IMR-90 (cell line): Measurements from ENCODE around the gene NPAS3. TPM values are rescaled to one million over a fixed set of nuclear protein-coding genes. Genes with fewer than 3 reads are reported as not detected.

ENCODE experiments used
- ATAC-seq: fragments of 200-7000 bp; cut with Tn5 transposase; 2 replicates; pipeline ENCODE4 v1.9.1; 2020; ENCODE audit warnings: low read depth, mild to moderate bottlenecking, moderate library complexity
- BruUV-seq: library from RNA; stranded (reverse); fragments of 400-500 nt; replicated peaks from 2 replicates; lab custom pipeline; 2021; lab: Mats Ljungman, UMichigan
- CTCF ChIA-PET: fragments of 300-600 bp; formaldehyde crosslinking; extraction: SDS; loops from one replicate; lab custom pipeline; 2021; ENCODE audit warnings: antibody characterized with exemption; lab: Yijun Ruan, JAX
- POLR2A ChIA-PET: fragments of 300-600 bp; sonication (Branson Sonifier 250); formaldehyde crosslinking; loops from one replicate; lab custom pipeline; 2022; ENCODE audit warnings: antibody characterized with exemption; ENCODE audit not compliant: unreplicated experiment; lab: Charles Lee
- DNase-seq: peaks from one replicate; pipeline ENCODE4 v3.0.0; 2013
- H2AFZ ChIP-seq: replicated peaks from 2 replicates; pipeline ENCODE3; 2013; ENCODE audit warnings: low read length, mild to moderate bottlenecking; ENCODE audit not compliant: poor library complexity
- H2AK5ac ChIP-seq: 2 replicates; pipeline ENCODE4 v1.6.1; 2013; ENCODE audit warnings: low read depth, low read length, inconsistent platforms
- H2AK9ac ChIP-seq: replicated peaks from 2 replicates; pipeline ENCODE3; 2013; ENCODE audit warnings: mild to moderate bottlenecking, low read depth, low read length, moderate library complexity; ENCODE audit not compliant: poor library complexity
- H2BK120ac ChIP-seq: 2 replicates; pipeline ENCODE4 v1.6.1; 2013; ENCODE audit warnings: low read depth, low read length, inconsistent platforms
- H2BK15ac ChIP-seq: 3 replicates; pipeline ENCODE4 v1.6.1; 2013; ENCODE audit warnings: low read depth, low read length, inconsistent platforms
- H2BK20ac ChIP-seq: 2 replicates; pipeline ENCODE4 v1.6.1; 2013; ENCODE audit warnings: low read depth, mild to moderate bottlenecking, inconsistent platforms, low read length, moderate library complexity
- H2BK5ac ChIP-seq: 2 replicates; pipeline ENCODE4 v1.6.1; 2013; ENCODE audit warnings: mild to moderate bottlenecking, low read depth, low read length, inconsistent platforms; ENCODE audit not compliant: poor library complexity, severe bottlenecking
- H3K14ac ChIP-seq: replicated peaks from 2 replicates; pipeline ENCODE4 v1.6.1; 2013; ENCODE audit warnings: low read depth, low read length, inconsistent platforms
- H3K18ac ChIP-seq: 2 replicates; pipeline ENCODE4 v1.6.1; 2013; ENCODE audit warnings: low read depth, low read length, control low read depth
- H3K23ac ChIP-seq: 2 replicates; pipeline ENCODE4 v1.6.1; 2013; ENCODE audit warnings: low read depth, low read length, inconsistent platforms
- H3K27ac ChIP-seq: 2 replicates; pipeline ENCODE4 v1.5.1; 2013; ENCODE audit warnings: mild to moderate bottlenecking, control low read depth, low read length; ENCODE audit not compliant: insufficient read depth
- H3K27me3 ChIP-seq: 2 replicates; pipeline ENCODE4 v1.6.1; 2013; ENCODE audit warnings: low read length; ENCODE audit not compliant: control insufficient read depth, insufficient read depth
- H3K36me3 ChIP-seq: 2 replicates; pipeline ENCODE4 v1.6.1; 2013; ENCODE audit warnings: low read length, mixed read lengths; ENCODE audit not compliant: control insufficient read depth, insufficient read depth
- H3K4ac ChIP-seq: 2 replicates; pipeline ENCODE4 v1.6.1; 2013; ENCODE audit warnings: low read depth, low read length, inconsistent platforms
- H3K4me1 ChIP-seq: 2 replicates; pipeline ENCODE4 v1.6.1; 2013; ENCODE audit warnings: low read length, mixed read lengths; ENCODE audit not compliant: control insufficient read depth, insufficient read depth
- H3K4me2 ChIP-seq: 2 replicates; pipeline ENCODE4 v1.6.1; 2013; ENCODE audit warnings: low read depth, mild to moderate bottlenecking, control low read depth, low read length, moderate library complexity
- H3K4me3 ChIP-seq: 2 replicates; pipeline ENCODE4 v1.5.1; 2013; ENCODE audit warnings: low read depth, mild to moderate bottlenecking, control low read depth, low read length, moderate library complexity; ENCODE audit not compliant: insufficient read depth
- H3K56ac ChIP-seq: 2 replicates; pipeline ENCODE4 v1.6.1; 2013; ENCODE audit warnings: low read length, inconsistent platforms; ENCODE audit not compliant: insufficient read depth; ENCODE audit errors: extremely low read depth
- H3K79me1 ChIP-seq, 2 experiments: 2 replicates each; pipeline ENCODE4 v1.6.1; 2013; ENCODE audit warnings: low read length in 2 of 2, inconsistent platforms in 1 of 2, low read depth in 1 of 2
- H3K9ac ChIP-seq: 2 replicates; pipeline ENCODE4 v1.6.1; 2013; ENCODE audit warnings: low read depth, low read length, control low read depth
- H3K9me1 ChIP-seq: 2 replicates; pipeline ENCODE4 v1.6.1; 2013; ENCODE audit warnings: low read length, inconsistent platforms; ENCODE audit not compliant: insufficient read depth
- H3K9me3 ChIP-seq: 2 replicates; pipeline ENCODE4 v1.6.1; 2013; ENCODE audit warnings: low read length; ENCODE audit not compliant: control insufficient read depth, insufficient read depth
- H4K20me1 ChIP-seq: 2 replicates; pipeline ENCODE4 v1.6.1; 2013; ENCODE audit warnings: low read length, inconsistent platforms; ENCODE audit not compliant: insufficient read depth
- H4K5ac ChIP-seq: 2 replicates; pipeline ENCODE4 v1.6.1; 2013; ENCODE audit warnings: mild to moderate bottlenecking, low read depth, low read length, control low read depth
- H4K8ac ChIP-seq, 2 experiments: 2 replicates each; pipeline ENCODE4 v1.6.1; 2013; ENCODE audit warnings: low read depth in 2 of 2, low read length in 2 of 2, control low read depth in 1 of 2, inconsistent platforms in 1 of 2
- H4K91ac ChIP-seq: 2 replicates; pipeline ENCODE4 v1.6.1; 2013; ENCODE audit warnings: low read depth, low read length, inconsistent platforms; ENCODE audit not compliant: insufficient read depth
- BHLHE40 ChIP-seq: fragments of 150-350 bp; IDR thresholded peaks from 2 replicates; pipeline ENCODE4 v1.6.1; 2016; ENCODE audit warnings: mild to moderate bottlenecking, low read depth, low read length
- CEBPB ChIP-seq: IDR thresholded peaks from 2 replicates; pipeline ENCODE4 v1.6.1; 2012; ENCODE audit warnings: low read depth, low read length, improper control_type of control experiment
- CHD1 ChIP-seq: IDR thresholded peaks from 2 replicates; pipeline ENCODE4 v1.6.1; 2012; ENCODE audit warnings: low read depth, low read length, improper control_type of control experiment
- FOS ChIP-seq: fragments of 150-350 bp; IDR thresholded peaks from 2 replicates; pipeline ENCODE4 v1.6.1; 2016; ENCODE audit warnings: low read depth, low read length
- MAFK ChIP-seq: IDR thresholded peaks from 2 replicates; pipeline ENCODE4 v1.6.1; 2012; ENCODE audit warnings: low read depth, low read length, improper control_type of control experiment
- MAZ ChIP-seq: IDR thresholded peaks from 2 replicates; pipeline ENCODE4 v1.6.1; 2012; ENCODE audit warnings: low read depth, mild to moderate bottlenecking, low read length, improper control_type of control experiment, moderate library complexity, borderline replicate concordance
- MXI1 ChIP-seq: IDR thresholded peaks from 2 replicates; pipeline ENCODE4 v1.6.1; 2012; ENCODE audit warnings: low read depth, mild to moderate bottlenecking, low read length, moderate library complexity, borderline replicate concordance
- NFE2L2 ChIP-seq: fragments of 150-350 bp; IDR thresholded peaks from 2 replicates; pipeline ENCODE4 v1.6.1; 2016; ENCODE audit warnings: low read depth, mild to moderate bottlenecking, low read length
- POLR2A ChIP-seq: IDR thresholded peaks from 2 replicates; pipeline ENCODE4 v1.6.1; 2012; ENCODE audit warnings: mild to moderate bottlenecking, low read depth, low read length
- RAD21 ChIP-seq: IDR thresholded peaks from 2 replicates; pipeline ENCODE4 v1.6.1; 2012; ENCODE audit warnings: low read length, improper control_type of control experiment
- RCOR1 ChIP-seq: IDR thresholded peaks from 2 replicates; pipeline ENCODE4 v1.6.1; 2012; ENCODE audit warnings: mild to moderate bottlenecking, low read length, improper control_type of control experiment; ENCODE audit not compliant: insufficient replicate concordance
- RFX5 ChIP-seq: IDR thresholded peaks from 2 replicates; pipeline ENCODE4 v1.8.0; 2012; ENCODE audit warnings: low read depth, mild to moderate bottlenecking, low read length, moderate library complexity
- SMC3 ChIP-seq: fragments of 150-350 bp; IDR thresholded peaks from 2 replicates; pipeline ENCODE4 v1.6.1; 2016; ENCODE audit warnings: low read depth, mild to moderate bottlenecking, antibody characterized with exemption, low read length, moderate library complexity
- USF2 ChIP-seq: fragments of 150-350 bp; IDR thresholded peaks from 2 replicates; pipeline ENCODE4 v1.6.1; 2017; ENCODE audit warnings: mild to moderate bottlenecking, antibody characterized with exemption, low read length, low read depth
- WGBS, 2 experiments: methylation state at CpG; one replicate each; pipeline versions ENCODE4 v1.1.5 to v1.1.7; 2013; ENCODE audit warnings: missing lambda C conversion rate in 2 of 2; ENCODE audit not compliant: insufficient read length in 1 of 2; ENCODE audit errors: extremely low coverage in 2 of 2; 5-methylcytosine and 5-hydroxymethylcytosine counted together
- dilution Hi-C: fragments of 300-500 bp; cut with HindIII; formaldehyde crosslinking; loops from one replicate; pipeline ENCODE4 v1.14.3; 2018; ENCODE audit warnings: low sequenced_read_pairs; ENCODE audit not compliant: unreplicated experiment
- in situ Hi-C: fragments of 300-500 bp; cut with MboI; formaldehyde crosslinking; loops from 3 replicates; pipeline ENCODE4 v1.14.3; 2019; ENCODE audit warnings: low sequenced_read_pairs, inconsistent platforms, mixed read lengths
- intact Hi-C: fragments of 100-400 bp; cut with micrococcal nuclease; formaldehyde crosslinking; loops from 2 replicates; pipeline ENCODE4 v1.10.0; 2022
- polyA plus RNA-seq, 3 experiments: library from polyadenylated mRNA; depleted of rRNA; stranded (reverse); fragments of >200 nt; gene quantifications; 2 replicates each; pipeline ENCODE4 v1.2.3, GENCODE V29; 2012; ENCODE audit warnings: low replicate concordance in 1 of 3
- total RNA-seq: library from RNA; depleted of rRNA; stranded (reverse); fragments of >200 nt; gene quantifications from 2 replicates; pipeline ENCODE4 v1.2.3, GENCODE V29; 2012
- TF ChIP-seq, protein P1 (sequence below): conservative IDR thresholded peaks from 2 replicates; pipeline ENCODE4 v1.5.1; 2012; ENCODE audit warnings: mild to moderate bottlenecking, low read depth, low read length, improper control_type of control experiment
- TF ChIP-seq, protein P2 (sequence below): fragments of 150-350 bp; IDR thresholded peaks from 2 replicates; pipeline ENCODE4 v1.6.1; 2016; ENCODE audit warnings: low read depth, mild to moderate bottlenecking, low read length, moderate library complexity, borderline replicate concordance

NPAS3 gene
- total and polyA plus RNA-seq, 2 of the 4 experiments (the other 2 are of a cell fraction): not detected

- no peak overlapping the region for H2BK120ac ChIP-seq
- no peaks in the 10 kb centered on the region for H3K9me1 ChIP-seq
- no peak overlapping the region for H3K9ac ChIP-seq
- no peaks in the 10 kb centered on the region for H4K20me1 ChIP-seq
- no peak overlapping the region for H2AK9ac ChIP-seq
- H3K9me3 ChIP-seq: no peaks in the 10 kb centered on the region
- no peak overlapping the region for H3K4me2 ChIP-seq
- no peaks in the 10 kb centered on the region for H3K36me3 ChIP-seq
- ATAC-seq (no peak), DNase-seq (no peak)
- H3K4me3 ChIP-seq: no peak overlapping the region
- H3K79me1 ChIP-seq: no peaks in the 10 kb centered on the region
- POLR2A ChIA-PET: no interaction called here
- BruUV-seq: no TSS peak
- H3K56ac ChIP-seq: no peak overlapping the region
- H2AFZ ChIP-seq: no peak overlapping the region
- no peaks in the 10 kb centered on the region for H3K27me3 ChIP-seq
- no peak overlapping the region for H4K8ac ChIP-seq
- H2AK5ac ChIP-seq: no peak overlapping the region
- TF ChIP-seq CHD1: no peak
- no peak for TF ChIP-seq USF2
- no peak for TF ChIP-seq CEBPB
- no peak for TF ChIP-seq NFE2L2
- TF ChIP-seq, protein P1, sequence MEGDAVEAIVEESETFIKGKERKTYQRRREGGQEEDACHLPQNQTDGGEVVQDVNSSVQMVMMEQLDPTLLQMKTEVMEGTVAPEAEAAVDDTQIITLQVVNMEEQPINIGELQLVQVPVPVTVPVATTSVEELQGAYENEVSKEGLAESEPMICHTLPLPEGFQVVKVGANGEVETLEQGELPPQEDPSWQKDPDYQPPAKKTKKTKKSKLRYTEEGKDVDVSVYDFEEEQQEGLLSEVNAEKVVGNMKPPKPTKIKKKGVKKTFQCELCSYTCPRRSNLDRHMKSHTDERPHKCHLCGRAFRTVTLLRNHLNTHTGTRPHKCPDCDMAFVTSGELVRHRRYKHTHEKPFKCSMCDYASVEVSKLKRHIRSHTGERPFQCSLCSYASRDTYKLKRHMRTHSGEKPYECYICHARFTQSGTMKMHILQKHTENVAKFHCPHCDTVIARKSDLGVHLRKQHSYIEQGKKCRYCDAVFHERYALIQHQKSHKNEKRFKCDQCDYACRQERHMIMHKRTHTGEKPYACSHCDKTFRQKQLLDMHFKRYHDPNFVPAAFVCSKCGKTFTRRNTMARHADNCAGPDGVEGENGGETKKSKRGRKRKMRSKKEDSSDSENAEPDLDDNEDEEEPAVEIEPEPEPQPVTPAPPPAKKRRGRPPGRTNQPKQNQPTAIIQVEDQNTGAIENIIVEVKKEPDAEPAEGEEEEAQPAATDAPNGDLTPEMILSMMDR: no peak
- TF ChIP-seq BHLHE40: no peak
- no peak for TF ChIP-seq SMC3
- TF ChIP-seq POLR2A: no peak
- TF ChIP-seq MAZ: no peak
- TF ChIP-seq, protein P2, sequence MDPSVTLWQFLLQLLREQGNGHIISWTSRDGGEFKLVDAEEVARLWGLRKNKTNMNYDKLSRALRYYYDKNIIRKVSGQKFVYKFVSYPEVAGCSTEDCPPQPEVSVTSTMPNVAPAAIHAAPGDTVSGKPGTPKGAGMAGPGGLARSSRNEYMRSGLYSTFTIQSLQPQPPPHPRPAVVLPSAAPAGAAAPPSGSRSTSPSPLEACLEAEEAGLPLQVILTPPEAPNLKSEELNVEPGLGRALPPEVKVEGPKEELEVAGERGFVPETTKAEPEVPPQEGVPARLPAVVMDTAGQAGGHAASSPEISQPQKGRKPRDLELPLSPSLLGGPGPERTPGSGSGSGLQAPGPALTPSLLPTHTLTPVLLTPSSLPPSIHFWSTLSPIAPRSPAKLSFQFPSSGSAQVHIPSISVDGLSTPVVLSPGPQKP: no peak
- no peak for TF ChIP-seq MAFK
- no peak for TF ChIP-seq RCOR1
- TF ChIP-seq FOS: no peak
- TF ChIP-seq RFX5: no peak
- TF ChIP-seq MXI1: no peak
- TF ChIP-seq RAD21: no peak
- in situ Hi-C loops (no loop called here), dilution Hi-C loops (no loop called here), intact Hi-C loops (no loop called here)
- no peak overlapping the region for H4K5ac ChIP-seq
- H3K14ac ChIP-seq: no peak overlapping the region
- no peak overlapping the region for H3K4ac ChIP-seq
- H3K4me1 ChIP-seq: no peaks in the 10 kb centered on the region
- no peak overlapping the region for H4K91ac ChIP-seq
- no peak overlapping the region for H3K27ac ChIP-seq
- CTCF ChIA-PET: no interaction called here
- H3K23ac ChIP-seq: no peak overlapping the region
- no peak overlapping the region for H2BK15ac ChIP-seq
- no peak overlapping the region for H3K18ac ChIP-seq
- no peak overlapping the region for H2BK20ac ChIP-seq
- no peak overlapping the region for H2BK5ac ChIP-seq
- WGBS, 2 experiments: 20% methylated on average over 1 of the region's 6 CpGs; no CpG with 5 or more reads in 1 of the 2 experiments
Observed at GRCh38 chr14:33707716-33708115, 769.0 kb downstream of the NPAS3 start.
